Stimulated activated memory B cell treated with anti-CD40 and anti-IgM and Interleukin-4, amounts not matched to agents 10 μg/mL and 1 μg/mL and 100 μg/mL, for 72 hours (primary cell): ENCODE results near the gene ENPP3.

Experiments
- ATAC-seq: fragments of 150-1000 bp; cut with Tn5 transposase; 2 replicates; pipeline ENCODE4 v1.10.0; 2021
- H3K27ac Mint-ChIP-seq: one replicate; pipeline ENCODE4 v1.8.0; 2022; ENCODE audit warnings: mild to moderate bottlenecking, mixed read lengths
- H3K27me3 Mint-ChIP-seq: one replicate; pipeline ENCODE4 v1.8.0; 2022; ENCODE audit warnings: mixed read lengths
- H3K36me3 Mint-ChIP-seq: one replicate; pipeline ENCODE4 v1.8.0; 2022; ENCODE audit warnings: mixed read lengths
- H3K4me1 Mint-ChIP-seq: one replicate; pipeline ENCODE4 v1.8.0; 2022; ENCODE audit warnings: mixed read lengths
- H3K4me3 Mint-ChIP-seq: one replicate; pipeline ENCODE4 v1.8.0; 2022; ENCODE audit warnings: mild to moderate bottlenecking, moderate library complexity, mixed read lengths
- H3K9me3 Mint-ChIP-seq: one replicate; pipeline ENCODE4 v1.8.0; 2022; ENCODE audit warnings: mixed read lengths

Gene ENPP3

GRCh38 chr6:131636880-131637792 lies at the start of gene ENPP3:
ENPP3 (plus strand) TSS chr6:131637302; CDS start chr6:131637385, 83 bp downstream.
- ATAC-seq = no peak
- no peak within 1 kb of the TSS for H3K27ac Mint-ChIP-seq
- no peaks in the 10 kb centered on the region for H3K9me3 Mint-ChIP-seq
- no peak within 1 kb of the TSS for H3K4me3 Mint-ChIP-seq
- H3K27me3 Mint-ChIP-seq = peaks cover 29% of the 10 kb centered on the region
- peaks cover 23% of the 10 kb centered on the region for H3K4me1 Mint-ChIP-seq
- no peaks in the 10 kb centered on the region for H3K36me3 Mint-ChIP-seq

GRCh38 chr6:131587909-131588308 lies 49.2 kb upstream of the ENPP3 start:
- peaks cover 42% of the 10 kb centered on the region for H3K36me3 Mint-ChIP-seq
- no peak overlapping the region for H3K4me3 Mint-ChIP-seq
- H3K4me1 Mint-ChIP-seq = no peaks in the 10 kb centered on the region
- ATAC-seq = no peak
- H3K27me3 Mint-ChIP-seq = no peaks in the 10 kb centered on the region
- H3K27ac Mint-ChIP-seq = no peak overlapping the region
- H3K9me3 Mint-ChIP-seq = no peaks in the 10 kb centered on the region

- ATAC-seq = no peak
- Mint-ChIP-seq H3K27ac (no peak overlapping the region), H3K27me3 (no peaks in the 10 kb centered on the region), H3K9me3 (no peaks in the 10 kb centered on the region), H3K4me3 (no peak overlapping the region), H3K36me3 (peaks cover 42% of the 10 kb centered on the region), H3K4me1 (no peaks in the 10 kb centered on the region)
These were observed 48.5 kb upstream of the ENPP3 start for GRCh38 chr6:131588643-131589042.

- no peak overlapping the region for H3K4me3 Mint-ChIP-seq
- H3K36me3 Mint-ChIP-seq = peaks cover 50% of the 10 kb centered on the region
- no peaks in the 10 kb centered on the region for H3K27me3 Mint-ChIP-seq
- H3K4me1 Mint-ChIP-seq = no peaks in the 10 kb centered on the region
- no peak overlapping the region for H3K27ac Mint-ChIP-seq
- H3K9me3 Mint-ChIP-seq = no peaks in the 10 kb centered on the region
- no peak for ATAC-seq
These were observed 44.2 kb upstream of the ENPP3 start for GRCh38 chr6:131592935-131593334.

GRCh38 chr6:131594074-131594473 lies 43.0 kb upstream of the ENPP3 start:
- H3K27ac Mint-ChIP-seq = no peak overlapping the region
- H3K4me3 Mint-ChIP-seq = no peak overlapping the region
- H3K9me3 Mint-ChIP-seq = no peaks in the 10 kb centered on the region
- no peak for ATAC-seq
- H3K27me3 Mint-ChIP-seq = no peaks in the 10 kb centered on the region
- peaks cover 53% of the 10 kb centered on the region for H3K36me3 Mint-ChIP-seq
- H3K4me1 Mint-ChIP-seq = no peaks in the 10 kb centered on the region

GRCh38 chr6:131597446-131597845 lies 39.7 kb upstream of the ENPP3 start:
- H3K9me3 Mint-ChIP-seq = no peaks in the 10 kb centered on the region
- no peak overlapping the region for H3K4me3 Mint-ChIP-seq
- peaks cover 65% of the 10 kb centered on the region for H3K36me3 Mint-ChIP-seq
- no peak overlapping the region for H3K27ac Mint-ChIP-seq
- ATAC-seq = no peak
- no peaks in the 10 kb centered on the region for H3K27me3 Mint-ChIP-seq
- H3K4me1 Mint-ChIP-seq = no peaks in the 10 kb centered on the region

- no peak for ATAC-seq
- no peaks in the 10 kb centered on the region for H3K4me1 Mint-ChIP-seq
- H3K27ac Mint-ChIP-seq = no peak overlapping the region
- H3K9me3 Mint-ChIP-seq = no peaks in the 10 kb centered on the region
- H3K36me3 Mint-ChIP-seq = peaks cover 65% of the 10 kb centered on the region
- H3K4me3 Mint-ChIP-seq = no peak overlapping the region
- no peaks in the 10 kb centered on the region for H3K27me3 Mint-ChIP-seq
These were observed 36.4 kb upstream of the ENPP3 start for GRCh38 chr6:131600716-131601115.

GRCh38 chr6:131602781-131603312 lies 34.3 kb upstream of the ENPP3 start:
- H3K4me1 Mint-ChIP-seq = no peaks in the 10 kb centered on the region
- no peaks in the 10 kb centered on the region for H3K27me3 Mint-ChIP-seq
- peaks cover 66% of the 10 kb centered on the region for H3K36me3 Mint-ChIP-seq
- no peak overlapping the region for H3K27ac Mint-ChIP-seq
- no peak for ATAC-seq
- H3K4me3 Mint-ChIP-seq = no peak overlapping the region
- no peaks in the 10 kb centered on the region for H3K9me3 Mint-ChIP-seq

- no peaks in the 10 kb centered on the region for H3K27me3 Mint-ChIP-seq
- no peak for ATAC-seq
- H3K4me1 Mint-ChIP-seq = no peaks in the 10 kb centered on the region
- peaks cover 43% of the 10 kb centered on the region for H3K36me3 Mint-ChIP-seq
- H3K27ac Mint-ChIP-seq = no peak overlapping the region
- no peak overlapping the region for H3K4me3 Mint-ChIP-seq
- H3K9me3 Mint-ChIP-seq = no peaks in the 10 kb centered on the region
These were observed 23.7 kb upstream of the ENPP3 start for GRCh38 chr6:131613296-131613925.

- Mint-ChIP-seq H3K27me3 (no peaks in the 10 kb centered on the region), H3K27ac (no peak overlapping the region), H3K4me1 (no peaks in the 10 kb centered on the region), H3K36me3 (peaks cover 46% of the 10 kb centered on the region), H3K9me3 (no peaks in the 10 kb centered on the region), H3K4me3 (no peak overlapping the region)
- ATAC-seq = no peak
These were observed 21.8 kb upstream of the ENPP3 start for GRCh38 chr6:131615275-131615674.

GRCh38 chr6:131627724-131628682 lies 9.1 kb upstream of the ENPP3 start, which contains the start of gene MED23:
MED23 (minus strand) TSS chr6:131628242; CDS start chr6:131628049, 193 bp downstream.
- ATAC-seq = peak; percentile 97
- Mint-ChIP-seq H3K4me1 (peaks cover 21% of the 10 kb centered on the region), H3K27me3 (no peaks in the 10 kb centered on the region), H3K36me3 (peaks cover 14% of the 10 kb centered on the region), H3K27ac (peak within 1 kb of the TSS; percentile 82), H3K4me3 (peak within 1 kb of the TSS; percentile 98), H3K9me3 (no peaks in the 10 kb centered on the region)

- H3K27ac Mint-ChIP-seq = peak overlapping the region; percentile 82
- no peak for ATAC-seq
- H3K36me3 Mint-ChIP-seq = peaks cover 7% of the 10 kb centered on the region
These were observed 8.4 kb upstream of the ENPP3 start for GRCh38 chr6:131628726-131629125.

GRCh38 chr6:131629651-131630050 lies 7.5 kb upstream of the ENPP3 start:
- no peaks in the 10 kb centered on the region for H3K9me3 Mint-ChIP-seq
- H3K4me1 Mint-ChIP-seq = peaks cover 21% of the 10 kb centered on the region
- H3K36me3 Mint-ChIP-seq = peaks cover 3% of the 10 kb centered on the region
- no peaks in the 10 kb centered on the region for H3K27me3 Mint-ChIP-seq
- H3K4me3 Mint-ChIP-seq = no peak overlapping the region
- no peak for ATAC-seq
- peak overlapping the region; percentile 17 for H3K27ac Mint-ChIP-seq

More at GRCh38 chr6:131628726-131629125, 8.4 kb upstream of the ENPP3 start:
- Mint-ChIP-seq H3K9me3 (no peaks in the 10 kb centered on the region), H3K27me3 (no peaks in the 10 kb centered on the region), H3K4me1 (peaks cover 21% of the 10 kb centered on the region), H3K4me3 (peak overlapping the region; percentile 98)

GRCh38 chr6:131631625-131632289 lies 5.3 kb upstream of the ENPP3 start:
- Mint-ChIP-seq H3K36me3 (no peaks in the 10 kb centered on the region), H3K4me3 (no peak overlapping the region), H3K27me3 (no peaks in the 10 kb centered on the region), H3K4me1 (peaks cover 28% of the 10 kb centered on the region), H3K27ac (peak overlapping the region; percentile 27), H3K9me3 (no peaks in the 10 kb centered on the region)
- ATAC-seq = no peak
